ENCODE measurements around the gene BST1. TPM values are rescaled to one million over a fixed set of nuclear protein-coding genes. Genes with fewer than 3 reads are reported as not detected.
"Not testable (repeated sequence)": the region's sequence is repeated elsewhere in the genome, so short reads cannot be mapped to it uniquely, and the experiment has no call there.

BST1 gene
- polyA plus RNA-seq, 4 donors: 10.8 to 16.2 (median 12.9) TPM

GRCh38 chr4:15740764-15741404 is 38.0 kb downstream of the BST1 start:
- DNase-seq (ENCODE audit: low read depth in 4 of 4, low spot score in 3 of 4): no peak

DNA sequence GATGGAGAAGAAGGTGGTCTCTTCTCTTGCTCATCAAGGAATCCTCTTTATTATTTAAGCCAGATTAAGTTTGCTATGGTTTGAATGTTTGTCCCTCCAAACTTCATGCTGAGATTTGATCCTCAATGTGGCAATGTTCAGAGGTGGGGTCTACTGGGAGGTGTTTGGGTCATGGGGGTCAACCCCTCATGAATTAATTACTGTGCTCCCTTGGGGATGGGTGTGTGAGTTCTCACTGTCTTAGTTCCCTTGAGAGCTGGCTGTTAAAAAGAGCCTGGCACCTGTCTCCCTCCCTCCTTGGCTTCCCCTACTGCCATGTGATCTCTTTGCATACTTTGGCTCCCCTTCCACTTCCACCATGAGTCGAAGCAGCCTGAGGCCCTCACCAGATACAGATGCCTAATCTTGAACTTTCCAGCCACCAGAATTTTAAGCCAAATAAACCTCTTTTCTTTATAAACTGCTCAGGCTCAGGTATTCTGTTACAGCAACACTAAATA is 39.3 kb downstream of the BST1 start:
- no peak for DNase-seq (ENCODE audit: low read depth in 4 of 4, low spot score in 3 of 4)

- DNase-seq (ENCODE audit: low read depth in 4 of 4, low spot score in 3 of 4): no peak
Measured at GRCh38 chr4:15742637-15743036, 39.8 kb downstream of the BST1 start.

- DNase-seq (ENCODE audit: low read depth in 4 of 4, low spot score in 3 of 4): no peak
Measured at GRCh38 chr4:15744016-15744545, 41.2 kb downstream of the BST1 start.

GRCh38 chr4:15746110-15746509 is 43.2 kb downstream of the BST1 start:
- DNase-seq (ENCODE audit: low read depth in 4 of 4, low spot score in 3 of 4): no peak

DNA sequence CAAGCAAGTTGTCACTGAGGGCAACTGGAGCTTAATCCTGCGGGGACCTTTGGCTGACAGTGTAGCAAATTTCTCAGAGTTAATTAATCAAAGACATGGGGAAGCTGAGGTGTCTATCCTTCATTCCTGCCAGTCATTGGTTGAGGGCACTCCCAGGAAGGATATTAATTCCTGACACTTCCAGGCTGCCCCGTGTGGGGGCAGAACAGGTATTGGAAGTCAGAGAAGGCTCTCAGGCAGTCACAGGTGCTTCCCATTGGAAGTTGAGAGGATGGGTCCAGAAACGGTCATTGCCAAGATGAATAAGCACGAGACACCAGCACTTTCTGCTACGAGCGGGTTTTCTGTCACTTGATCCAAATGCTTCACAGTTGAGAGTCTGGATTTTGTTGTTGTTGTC is 46.1 kb downstream of the BST1 start:
- DNase-seq (ENCODE audit: low read depth in 4 of 4, low spot score in 3 of 4): no peak

DNA sequence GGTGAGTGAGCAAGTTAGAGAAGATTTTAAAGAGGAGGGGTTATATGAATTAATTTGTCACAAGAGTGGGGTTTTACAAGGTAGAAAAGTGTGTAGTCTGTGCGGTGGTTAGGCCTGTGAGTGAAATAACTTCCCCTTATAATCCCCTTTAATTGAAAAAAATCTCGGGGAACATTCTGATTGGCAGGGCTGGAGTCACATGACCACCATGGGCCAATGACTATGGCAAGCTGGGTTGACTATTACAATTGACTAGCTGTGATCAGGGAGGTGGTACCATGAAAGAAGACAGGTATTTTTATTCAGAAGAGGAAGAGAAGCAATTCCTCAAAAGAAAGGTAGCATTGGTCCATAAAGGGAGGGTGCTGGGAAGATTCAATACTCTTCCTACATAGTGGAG is 48.3 kb downstream of the BST1 start:
- no peak for DNase-seq (ENCODE audit: low read depth in 4 of 4, low spot score in 3 of 4)

DNA sequence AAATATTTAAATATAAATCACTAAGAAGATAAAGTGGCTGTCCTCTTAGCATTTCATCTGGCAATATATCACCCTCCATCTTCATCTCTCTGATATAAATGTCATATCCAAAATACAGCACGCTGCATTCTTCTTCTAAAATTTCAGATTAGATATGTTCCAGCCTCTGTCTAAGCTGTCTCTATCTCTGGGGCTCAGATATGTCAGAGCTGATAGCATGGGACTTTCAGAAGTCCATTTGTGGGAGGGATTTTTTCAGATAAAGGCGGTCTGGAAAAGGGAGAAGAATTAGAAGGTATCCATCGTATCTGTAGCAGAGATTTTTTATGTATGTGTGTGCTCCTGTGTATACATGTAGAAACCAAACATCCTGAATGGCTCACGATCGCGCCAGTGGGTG is 50.2 kb downstream of the BST1 start:
- DNase-seq (ENCODE audit: low read depth in 4 of 4, low spot score in 3 of 4): no peak

GRCh38 chr4:15753786-15754185 is 50.9 kb downstream of the BST1 start:
- DNase-seq (ENCODE audit: low read depth in 4 of 4, low spot score in 3 of 4): no peak

GRCh38 chr4:15754323-15754722 is 51.5 kb downstream of the BST1 start:
- no peak for DNase-seq (ENCODE audit: low read depth in 4 of 4, low spot score in 3 of 4)

GRCh38 chr4:15755321-15756155 is 52.7 kb downstream of the BST1 start:
- no peak for DNase-seq (ENCODE audit: low read depth in 4 of 4, low spot score in 3 of 4)

DNA sequence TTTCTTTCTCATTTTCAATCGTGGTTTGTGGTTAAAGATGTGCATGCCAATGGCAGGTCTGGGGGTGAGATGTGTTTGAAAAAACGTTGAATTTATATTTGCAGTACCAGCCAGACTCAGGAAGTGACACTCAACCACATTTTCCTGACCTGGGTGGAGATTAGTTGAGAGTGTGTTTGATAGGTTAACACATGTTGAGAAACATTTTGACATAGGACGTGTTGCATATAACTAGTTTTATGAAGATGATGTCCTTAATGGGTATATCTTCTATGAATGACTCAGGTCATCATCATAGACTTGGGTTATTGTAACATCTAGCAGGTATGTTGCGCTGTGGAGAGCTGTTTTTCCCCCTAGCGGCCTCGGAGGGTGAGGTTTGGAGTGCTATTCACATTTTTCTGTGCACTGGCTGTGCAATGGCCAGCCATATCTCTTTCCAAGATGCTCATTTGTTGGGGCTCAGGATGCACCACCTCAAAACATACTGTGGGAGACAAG is 53.5 kb downstream of the BST1 start:
- DNase-seq (ENCODE audit: low read depth in 4 of 4, low spot score in 3 of 4): no peak

DNA sequence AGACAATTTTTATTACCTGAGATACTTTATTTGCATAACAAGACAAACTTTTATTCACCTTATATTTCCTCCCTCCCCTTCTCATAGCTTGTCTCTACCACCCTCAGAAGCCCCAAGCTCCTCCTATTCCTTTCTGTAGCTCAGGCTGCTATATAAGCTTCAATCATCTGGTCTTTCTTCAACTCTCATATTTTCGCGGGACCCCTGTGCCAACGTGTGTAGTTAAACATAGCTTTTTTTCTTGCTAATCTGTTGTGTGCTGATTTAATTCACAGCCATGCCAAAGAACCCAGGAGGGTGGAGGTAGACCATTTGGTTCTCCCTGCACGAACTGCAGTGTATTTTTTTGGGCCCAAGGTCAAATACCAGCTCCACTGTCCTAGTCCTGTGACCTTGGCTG is 54.2 kb downstream of the BST1 start:
- no peak for DNase-seq (ENCODE audit: low read depth in 4 of 4, low spot score in 3 of 4)

DNA sequence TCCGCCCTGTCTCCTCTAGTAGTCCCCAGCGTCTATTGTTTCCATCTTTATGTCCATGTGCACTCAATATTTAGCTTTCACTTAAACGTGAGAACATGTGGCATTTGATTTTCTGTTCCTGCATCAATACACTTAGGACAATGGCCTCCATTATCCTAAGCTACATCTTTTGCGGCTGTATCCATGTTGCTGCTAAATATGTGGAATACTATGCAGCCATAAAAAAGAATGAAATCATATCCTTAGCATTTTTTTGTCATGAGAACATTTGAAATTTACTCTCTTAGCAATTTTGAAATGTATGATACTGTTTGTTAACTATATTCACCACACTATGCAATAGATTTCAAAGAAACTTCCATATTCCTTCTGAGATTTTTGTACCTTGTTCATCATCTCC is 55.4 kb downstream of the BST1 start:
- no peak for DNase-seq (ENCODE audit: low read depth in 4 of 4, low spot score in 3 of 4)

GRCh38 chr4:15762460-15762859 is 59.6 kb downstream of the BST1 start:
- not testable (repeated sequence) for DNase-seq (ENCODE audit: low read depth in 4 of 4, low spot score in 3 of 4)

DNA sequence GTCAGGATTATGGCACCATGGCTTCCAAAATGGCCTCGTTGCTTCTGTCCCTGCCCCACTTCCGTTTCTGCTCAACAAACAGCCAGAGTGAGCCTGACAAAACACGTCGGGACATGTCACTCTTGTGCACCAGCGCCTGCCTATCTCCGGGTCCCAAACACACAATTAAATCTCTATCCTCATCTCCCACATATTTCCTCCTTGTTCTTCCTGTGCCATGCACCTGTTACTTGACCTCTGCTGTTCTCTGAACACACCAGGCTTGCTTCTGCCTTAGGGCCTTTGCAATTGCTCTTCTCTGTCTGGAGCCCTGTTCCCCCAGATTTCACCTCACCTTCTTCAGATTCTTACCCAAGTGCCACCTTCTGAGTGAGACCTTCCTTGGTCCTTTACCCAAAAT is 62.5 kb downstream of the BST1 start:
- DNase-seq (ENCODE audit: low read depth in 4 of 4, low spot score in 3 of 4): no peak

- no peak for DNase-seq (ENCODE audit: low read depth in 4 of 4, low spot score in 3 of 4)
Measured at GRCh38 chr4:15765910-15766697, 63.2 kb downstream of the BST1 start.

GRCh38 chr4:15766821-15767220 is 64.0 kb downstream of the BST1 start:
- DNase-seq (ENCODE audit: low read depth in 4 of 4, low spot score in 3 of 4): no peak

DNA sequence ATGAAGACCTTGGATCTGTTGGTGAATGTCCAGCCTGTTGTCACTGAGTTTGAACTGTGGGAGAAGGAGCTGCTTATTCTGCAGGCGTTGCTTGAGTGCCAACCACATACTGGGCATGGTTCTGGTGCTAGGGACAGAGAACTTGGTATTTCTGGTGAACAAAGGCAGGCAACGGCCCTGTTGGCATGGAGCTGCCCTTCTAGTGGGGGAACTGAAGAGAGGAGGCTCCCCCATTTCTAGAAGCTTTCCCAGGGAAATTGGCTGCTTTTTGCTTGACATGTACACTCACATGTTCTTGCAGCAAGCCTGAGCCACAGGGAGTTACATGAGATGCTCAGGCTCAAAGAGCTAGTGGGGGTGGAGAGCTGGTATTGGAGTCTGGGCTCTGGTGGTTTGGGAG is 66.3 kb downstream of the BST1 start:
- no peak for DNase-seq (ENCODE audit: low read depth in 4 of 4, low spot score in 3 of 4)

DNA sequence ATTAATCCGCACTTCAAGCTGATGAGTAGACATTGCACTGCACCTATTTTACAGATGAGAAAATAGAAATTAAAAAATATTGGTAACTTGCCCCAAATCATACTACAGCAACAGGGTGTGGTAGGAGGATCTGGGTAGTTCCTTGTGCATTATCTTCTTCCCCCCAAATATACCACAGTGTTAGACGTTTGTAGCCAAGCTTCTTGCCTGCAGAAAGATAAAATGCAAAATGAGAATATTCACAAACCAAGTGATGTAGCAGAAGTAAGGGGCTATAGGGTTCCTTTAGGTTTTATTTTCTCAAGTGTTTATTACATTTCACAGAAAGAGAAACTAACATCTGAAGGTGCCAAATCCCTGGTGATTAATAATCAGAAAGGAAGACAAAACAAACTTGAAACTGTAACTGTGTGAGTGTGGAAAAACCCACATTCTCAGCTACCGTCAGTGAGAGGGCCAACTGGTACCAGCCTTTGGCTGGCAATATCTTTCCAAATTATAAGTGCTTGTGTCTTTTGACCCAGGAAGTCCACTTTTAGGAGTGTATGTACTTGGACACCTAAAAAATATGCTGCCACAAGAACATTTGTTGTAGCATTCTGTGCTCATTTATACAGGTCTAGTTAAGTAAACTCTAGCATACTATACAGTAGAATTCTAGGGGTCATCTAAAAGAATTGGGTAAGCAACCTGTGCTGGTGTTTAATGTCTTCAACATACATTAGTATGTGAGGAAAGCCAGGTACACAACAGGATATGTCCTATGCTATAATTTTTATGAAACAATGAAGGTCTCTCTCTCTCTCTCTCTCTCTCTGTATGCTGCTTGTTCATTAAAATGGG is 68.6 kb downstream of the BST1 start:
- DNase-seq (ENCODE audit: low read depth in 4 of 4, low spot score in 3 of 4): no peak

Data from left renal pelvis (tissue), 4 donors.